COLO829 (cell line): ENCODE measurements around the gene ZDHHC8.

Source experiments
- DNase-seq: peaks from one replicate; pipeline ENCODE4 v3.0.0; 2012; ENCODE audit warnings: low spot score

ZDHHC8 gene

GRCh38 chr22:20095521-20095920 is 36.1 kb upstream of the ZDHHC8 start:
- no peak for DNase-seq

GRCh38 chr22:20096574-20097420 is 34.8 kb upstream of the ZDHHC8 start:
- no peak for DNase-seq

GRCh38 chr22:20099099-20099711 is 32.4 kb upstream of the ZDHHC8 start:
- DNase-seq, result no peak

GRCh38 chr22:20101638-20102037 is 30.0 kb upstream of the ZDHHC8 start:
- no peak for DNase-seq

GRCh38 chr22:20102203-20102780 is 29.3 kb upstream of the ZDHHC8 start:
- DNase-seq, result no peak

GRCh38 chr22:20105456-20106204 is 26.0 kb upstream of the ZDHHC8 start:
- DNase-seq, result no peak

- DNase-seq, result no peak
These were observed 25.3 kb upstream of the ZDHHC8 start for GRCh38 chr22:20106205-20106848.

- DNase-seq, result no peak
These were observed 24.8 kb upstream of the ZDHHC8 start for GRCh38 chr22:20106849-20107237.

- DNase-seq, result no peak
These were observed 24.1 kb upstream of the ZDHHC8 start for GRCh38 chr22:20107471-20107901.

GRCh38 chr22:20107951-20108756 is 23.4 kb upstream of the ZDHHC8 start:
- no peak for DNase-seq

- no peak for DNase-seq
These were observed 22.8 kb upstream of the ZDHHC8 start for GRCh38 chr22:20108757-20109230.

GRCh38 chr22:20109411-20110358 is 21.9 kb upstream of the ZDHHC8 start:
- DNase-seq, result no peak

- no peak for DNase-seq
These were observed 21.1 kb upstream of the ZDHHC8 start for GRCh38 chr22:20110359-20110985.

- peak; percentile 37 for DNase-seq
These were observed 20.4 kb upstream of the ZDHHC8 start for GRCh38 chr22:20111045-20111688.

- DNase-seq, result no peak
These were observed 19.6 kb upstream of the ZDHHC8 start for GRCh38 chr22:20111689-20112622.

- no peak for DNase-seq
These were observed 18.7 kb upstream of the ZDHHC8 start for GRCh38 chr22:20112623-20113511.
